Nephron (organoid): Measurements from ENCODE around the gene ADD1.
A peak's percentile ranks its signal among the peaks of the same experiment; 100 is the strongest.

ENCODE experiments used
- H3K27ac Mint-ChIP-seq, 3 experiments: 2 replicates each; pipeline ENCODE4 v1.8.0; 2020; ENCODE audit warnings: mixed read lengths in 3 of 3, mild to moderate bottlenecking in 2 of 3, moderate library complexity in 1 of 3
- H3K27me3 Mint-ChIP-seq: 2 replicates; pipeline ENCODE4 v1.8.0; 2021; ENCODE audit warnings: low read depth, mild to moderate bottlenecking, moderate library complexity, mixed read lengths
- H3K36me3 Mint-ChIP-seq: 2 replicates; pipeline ENCODE4 v1.8.0; 2020; ENCODE audit warnings: low read depth, mixed read lengths
- H3K4me1 Mint-ChIP-seq: 2 replicates; pipeline ENCODE4 v1.8.0; 2020; ENCODE audit warnings: mixed read lengths
- H3K4me3 Mint-ChIP-seq, 3 experiments: 2 replicates each; pipeline ENCODE4 v1.8.0; 2020; ENCODE audit warnings: mild to moderate bottlenecking in 3 of 3, mixed read lengths in 3 of 3, moderate library complexity in 2 of 3
- H3K9me3 Mint-ChIP-seq: 2 replicates; pipeline ENCODE4 v1.8.0; 2020; ENCODE audit warnings: mixed read lengths
- CTCF ChIP-seq, 3 experiments: fragments of 200-600 bp; sonication (generic); IDR thresholded peaks; one replicate each; pipeline ENCODE4 v1.5.0; 2021; ENCODE audit warnings: antibody characterized with exemption in 3 of 3; ENCODE audit not compliant: unreplicated experiment in 3 of 3

Gene ADD1

GRCh38 chr4:2923668-2924173, 80.1 kb downstream of the ADD1 start:
- Mint-ChIP-seq H3K27me3 (peaks cover 3% of the 10 kb centered on the region), H3K36me3 (peaks cover 75% of the 10 kb centered on the region), H3K27ac (no peak overlapping the region), H3K9me3 (peaks cover 18% of the 10 kb centered on the region), H3K4me3 (no peak overlapping the region), H3K4me1 (no peaks in the 10 kb centered on the region)
- TF ChIP-seq CTCF (IDR thresholded peaks at IDR 0.05; ENCODE audit: unreplicated experiment in 3 of 3) = no peak

- Mint-ChIP-seq H3K27me3 (peaks cover 3% of the 10 kb centered on the region), H3K36me3 (peaks cover 72% of the 10 kb centered on the region), H3K4me1 (no peaks in the 10 kb centered on the region), H3K27ac (peak overlapping the region in 1 of 3 experiments; percentile 49), H3K4me3 (no peak overlapping the region), H3K9me3 (peaks cover 16% of the 10 kb centered on the region)
- TF ChIP-seq CTCF (IDR thresholded peaks at IDR 0.05; ENCODE audit: unreplicated experiment in 3 of 3) = no peak
Observed at GRCh38 chr4:2924286-2924685, 80.6 kb downstream of the ADD1 start.

- H3K36me3 Mint-ChIP-seq = peaks cover 67% of the 10 kb centered on the region
Observed at GRCh38 chr4:2924765-2925301, 81.2 kb downstream of the ADD1 start.

GRCh38 chr4:2925496-2925895, 81.9 kb downstream of the ADD1 start:
- H3K9me3 Mint-ChIP-seq = peaks cover 4% of the 10 kb centered on the region
- H3K27ac Mint-ChIP-seq = no peak overlapping the region
- no peak overlapping the region for H3K4me3 Mint-ChIP-seq
- no peaks in the 10 kb centered on the region for H3K4me1 Mint-ChIP-seq
- no peak for TF ChIP-seq CTCF (IDR thresholded peaks at IDR 0.05; ENCODE audit: unreplicated experiment in 3 of 3)
- no peaks in the 10 kb centered on the region for H3K27me3 Mint-ChIP-seq
- H3K36me3 Mint-ChIP-seq = peaks cover 60% of the 10 kb centered on the region

More at GRCh38 chr4:2924765-2925301, 81.2 kb downstream of the ADD1 start:
- peak overlapping the region in 1 of 3 experiments; percentile 49 for H3K27ac Mint-ChIP-seq
- TF ChIP-seq CTCF (IDR thresholded peaks at IDR 0.05; ENCODE audit: unreplicated experiment in 3 of 3) = no peak
- no peak overlapping the region for H3K4me3 Mint-ChIP-seq
- peaks cover under 1% of the 10 kb centered on the region for H3K27me3 Mint-ChIP-seq
- no peaks in the 10 kb centered on the region for H3K4me1 Mint-ChIP-seq
- H3K9me3 Mint-ChIP-seq = peaks cover 11% of the 10 kb centered on the region

- no peak overlapping the region for H3K4me3 Mint-ChIP-seq
- H3K27ac Mint-ChIP-seq = no peak overlapping the region
- H3K9me3 Mint-ChIP-seq = no peaks in the 10 kb centered on the region
- H3K27me3 Mint-ChIP-seq = no peaks in the 10 kb centered on the region
- H3K4me1 Mint-ChIP-seq = no peaks in the 10 kb centered on the region
- no peak for TF ChIP-seq CTCF (IDR thresholded peaks at IDR 0.05; ENCODE audit: unreplicated experiment in 3 of 3)
- H3K36me3 Mint-ChIP-seq = peaks cover 54% of the 10 kb centered on the region
Observed at GRCh38 chr4:2925931-2926860, 82.6 kb downstream of the ADD1 start.
